ENCODE measurements around the gene KRTAP5-3.
"Not testable (repeated sequence)": the region's sequence is repeated elsewhere in the genome, so short reads cannot be mapped to it uniquely, and the experiment has no call there.

The KRTAP5-3 gene

DNA sequence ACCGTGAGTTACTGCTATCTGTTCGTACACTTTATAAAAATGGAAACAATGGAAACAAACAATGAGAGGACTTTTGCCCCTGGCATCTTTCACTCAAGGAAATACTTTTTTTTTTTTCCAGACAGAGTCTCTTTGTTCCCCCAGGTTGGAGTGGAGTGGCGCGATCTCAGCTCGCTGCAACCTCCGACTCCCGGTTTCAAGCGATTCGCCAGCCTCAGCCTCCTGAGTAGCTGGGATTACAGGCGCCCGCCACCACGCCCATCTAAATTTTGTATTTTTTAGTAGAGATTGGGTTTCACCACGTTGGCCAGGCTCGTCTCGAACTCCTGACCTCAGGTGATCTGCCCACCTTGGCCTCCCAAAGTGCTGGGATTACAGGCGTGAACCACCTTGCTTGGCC, 32.5 kb downstream of the KRTAP5-3 start:
- DNase-seq, result not testable (repeated sequence)

DNA sequence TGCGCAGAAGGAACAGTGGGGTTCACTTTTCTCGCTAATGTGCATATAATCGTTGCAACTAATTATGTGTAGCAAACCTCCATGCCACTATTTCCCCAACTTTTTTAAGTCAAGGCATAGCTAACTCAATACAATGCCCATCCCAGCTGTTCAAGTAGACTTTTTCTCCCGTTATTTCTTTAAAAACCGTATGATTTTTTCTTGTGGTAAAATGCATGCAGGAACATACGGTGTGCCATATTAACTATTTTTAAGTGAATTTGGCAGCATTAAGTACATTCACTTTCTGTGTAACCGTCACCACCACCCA, 33.4 kb downstream of the KRTAP5-3 start:
- no peak for DNase-seq

DNA sequence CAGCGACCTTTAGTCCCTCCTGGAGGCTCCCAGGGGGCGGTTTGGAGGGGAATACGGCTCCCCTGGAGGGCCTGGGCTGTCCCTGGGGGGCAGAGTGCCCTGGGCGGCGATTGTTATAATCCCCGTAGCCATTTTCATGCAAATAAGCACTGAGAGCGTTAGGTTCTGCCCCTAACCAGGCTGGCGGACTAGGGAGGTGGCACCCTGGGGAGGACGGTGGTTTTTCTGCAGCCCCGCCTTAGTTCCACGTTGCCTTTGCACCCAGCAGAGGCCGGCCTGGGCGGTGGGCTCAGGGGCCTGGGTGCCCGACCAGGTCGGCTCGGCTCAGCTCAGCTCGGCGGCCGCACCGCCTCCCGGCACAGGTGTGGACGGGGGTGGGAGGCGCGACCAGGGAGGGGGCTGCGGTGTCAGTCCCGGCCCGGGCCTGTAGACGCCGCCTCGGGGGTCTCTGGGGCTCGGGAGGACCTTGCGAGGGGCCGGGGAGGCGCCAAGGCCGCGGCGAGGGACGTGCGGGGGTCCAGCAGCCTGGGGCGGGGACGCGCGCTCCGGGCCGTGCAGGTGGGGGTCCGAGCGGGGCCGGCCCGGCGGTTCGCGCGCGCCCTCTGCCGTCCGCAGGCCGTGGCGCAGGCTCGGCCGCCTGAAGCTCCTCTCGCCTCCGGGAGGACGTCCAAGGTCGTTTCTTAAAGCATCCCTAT, 33.9 kb downstream of the KRTAP5-3 start:
- DNase-seq, result peak; percentile 45

DNA sequence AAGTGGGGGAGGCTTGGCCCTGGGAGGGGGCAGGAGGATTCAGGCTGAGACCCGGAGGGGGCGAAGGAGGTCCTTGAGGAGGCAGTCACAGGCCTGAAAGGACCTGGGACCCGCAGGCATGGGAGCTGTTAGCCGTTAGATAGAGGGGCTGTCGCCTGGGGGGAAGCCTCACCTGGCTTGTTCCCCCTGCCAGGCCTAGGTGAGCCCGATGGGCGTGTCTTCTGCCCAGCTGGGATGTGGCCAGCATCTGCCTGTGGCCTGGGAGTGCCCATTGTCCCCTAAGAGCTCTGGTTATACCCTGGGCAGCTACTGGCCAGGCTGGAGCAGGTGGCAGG, 34.4 kb downstream of the KRTAP5-3 start:
- DNase-seq, result peak; percentile 53

DNA sequence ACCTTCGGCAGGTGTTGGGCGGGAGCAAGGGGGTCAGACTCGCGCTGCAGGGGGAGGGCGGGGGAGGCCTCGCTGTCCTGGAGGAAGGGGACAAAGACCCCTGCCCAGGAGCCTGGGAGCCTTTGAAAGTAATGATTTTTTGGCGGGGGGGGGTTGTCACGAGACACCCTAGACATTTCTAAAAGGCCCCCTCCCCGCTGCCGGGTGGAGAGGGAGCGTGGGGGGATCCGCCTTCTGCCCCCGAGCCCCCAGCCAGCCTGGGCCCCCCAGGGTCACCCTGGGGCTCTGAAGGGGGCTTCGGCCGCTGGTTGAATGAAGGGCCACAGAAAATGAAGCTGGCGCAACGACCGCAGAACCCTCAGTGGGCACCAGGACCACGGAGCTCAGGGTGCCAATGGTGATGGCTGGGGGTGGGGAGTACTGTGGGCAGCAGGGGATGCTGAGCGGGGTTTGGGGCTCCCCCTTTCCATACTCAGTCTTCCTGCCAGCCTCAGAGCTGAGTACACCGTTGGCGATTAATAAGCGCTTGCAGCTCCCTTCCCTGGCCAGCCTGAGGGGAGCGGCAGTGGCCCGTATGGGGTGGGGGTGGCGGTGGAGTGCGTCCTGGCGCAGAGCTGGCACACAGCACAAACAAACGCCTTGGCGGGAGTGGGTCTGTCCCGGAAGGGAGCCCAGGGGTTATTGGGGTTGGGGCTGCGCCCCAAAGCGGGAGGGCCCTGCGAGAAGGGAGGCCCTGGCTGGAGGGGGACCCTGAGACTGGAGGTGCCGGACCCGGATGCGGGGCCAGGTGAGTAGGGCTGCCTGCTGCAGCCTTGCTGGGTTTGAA, 35.0 kb downstream of the KRTAP5-3 start:
- DNase-seq, result no peak

DNA sequence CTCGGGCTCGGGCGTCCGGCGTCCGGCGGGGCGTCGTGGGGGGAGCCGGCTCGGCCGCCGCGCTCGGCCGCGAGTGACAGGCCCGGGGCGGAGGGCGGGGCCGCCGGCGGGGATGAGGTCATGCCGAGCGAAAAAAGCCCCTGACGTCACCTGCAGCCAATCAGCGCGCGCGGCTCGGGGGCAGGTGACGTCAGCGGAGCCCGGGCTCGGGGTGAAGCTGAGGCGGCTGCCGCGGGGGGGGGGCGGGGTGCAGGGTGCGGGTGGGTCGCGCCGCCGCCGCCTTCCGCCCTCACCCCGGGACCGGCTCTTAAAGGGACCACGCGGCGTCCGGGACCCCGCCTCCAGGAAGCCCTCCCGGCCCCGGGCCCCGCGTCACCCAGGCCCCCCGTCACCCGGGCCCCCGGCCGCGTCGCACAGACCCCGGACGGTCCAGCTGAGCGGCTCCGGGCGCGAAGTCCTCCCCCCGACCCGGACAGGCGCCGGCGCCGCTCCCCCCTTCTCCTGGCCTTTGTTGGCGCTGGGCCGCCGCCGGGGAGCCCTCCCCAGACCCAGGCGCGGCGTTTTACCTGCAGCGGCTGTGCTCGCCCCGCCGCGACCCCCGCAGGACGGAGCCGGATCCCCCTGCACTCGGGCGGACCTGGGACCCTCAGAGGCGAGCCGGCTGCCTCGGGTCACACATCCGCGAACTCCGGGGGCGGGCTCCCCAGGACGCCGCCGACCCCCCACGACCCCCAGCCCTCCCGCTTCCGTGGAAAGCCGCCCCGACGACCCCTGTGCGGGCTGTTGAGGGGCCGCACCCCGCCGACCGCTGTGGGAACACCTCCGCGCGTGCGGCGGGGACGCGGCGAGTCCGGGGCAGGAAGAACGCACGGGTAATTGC, 35.8 kb downstream of the KRTAP5-3 start, which contains the start of gene DUSP8:
Gene DUSP8 (minus strand): TSS at position 75 of the 880 bp plus-strand sequence. CDS start 6,445 bp downstream, outside the sequence.
- peak; percentile 15 for DNase-seq

DNA sequence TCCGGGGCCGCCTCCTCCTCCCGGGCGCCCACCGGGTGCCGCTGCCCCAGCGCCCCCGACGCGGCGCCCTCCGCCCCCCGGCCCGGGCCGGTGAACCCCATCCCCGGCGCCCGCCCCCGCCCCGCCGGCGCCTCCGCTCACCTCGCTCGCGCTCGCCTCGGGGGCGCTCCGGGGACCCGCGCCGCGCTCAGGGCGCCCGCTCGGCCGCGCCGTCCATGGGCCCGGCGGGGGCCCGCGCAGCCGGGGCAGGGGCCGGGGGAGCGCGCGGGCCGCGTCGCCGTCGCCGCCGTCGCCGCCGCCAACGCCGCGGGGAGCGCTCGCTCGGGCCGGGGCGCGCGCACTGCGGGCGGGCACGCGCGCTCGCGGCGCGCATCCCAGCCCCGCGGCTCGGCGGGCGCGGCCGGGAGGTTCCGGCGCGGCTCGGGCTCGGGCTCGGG, 36.5 kb downstream of the KRTAP5-3 start:
- no peak for DNase-seq

DNA sequence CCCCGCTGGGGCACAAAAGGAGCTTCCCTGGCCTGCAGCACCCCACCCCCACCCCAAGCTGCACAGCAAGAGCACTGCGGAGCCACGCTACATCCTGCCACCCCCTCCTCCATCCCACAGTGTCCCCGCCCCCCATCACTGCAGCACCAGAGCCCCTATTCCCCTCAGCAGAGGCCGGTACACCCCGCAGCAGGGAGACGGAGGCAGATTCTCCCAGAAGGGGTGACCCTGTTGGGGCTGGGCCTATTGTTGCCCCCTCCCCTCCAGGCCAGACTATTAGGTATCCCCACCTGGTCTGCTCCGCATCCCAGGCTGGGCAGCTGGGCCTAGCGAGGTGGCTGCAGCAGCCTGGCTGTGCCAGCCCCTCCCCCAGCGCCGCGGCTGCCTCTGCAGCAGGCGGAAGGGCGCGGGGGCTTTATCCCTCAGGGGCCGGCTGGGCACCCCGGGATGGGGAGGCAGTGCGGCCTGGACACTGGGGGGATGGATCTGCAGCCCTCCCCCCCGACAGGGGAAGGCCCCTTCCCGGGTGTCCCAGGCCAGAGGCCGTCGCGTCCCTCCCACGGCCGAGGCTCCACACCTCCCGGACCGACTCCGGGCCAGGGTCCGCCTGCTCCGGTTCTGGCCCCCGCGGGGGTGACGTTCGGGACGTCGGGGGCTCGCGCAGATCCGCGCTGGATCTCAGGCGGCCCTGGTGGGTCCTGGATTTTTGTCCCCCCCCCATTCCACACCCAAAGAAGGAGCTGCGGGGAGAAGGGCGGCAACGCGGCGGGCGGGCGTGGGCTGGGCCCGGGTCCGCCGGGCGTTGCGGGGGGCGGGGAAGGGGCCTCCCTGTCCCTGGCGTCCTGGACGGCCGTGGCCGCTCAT, 37.1 kb downstream of the KRTAP5-3 start:
- DNase-seq, result no peak

DNA sequence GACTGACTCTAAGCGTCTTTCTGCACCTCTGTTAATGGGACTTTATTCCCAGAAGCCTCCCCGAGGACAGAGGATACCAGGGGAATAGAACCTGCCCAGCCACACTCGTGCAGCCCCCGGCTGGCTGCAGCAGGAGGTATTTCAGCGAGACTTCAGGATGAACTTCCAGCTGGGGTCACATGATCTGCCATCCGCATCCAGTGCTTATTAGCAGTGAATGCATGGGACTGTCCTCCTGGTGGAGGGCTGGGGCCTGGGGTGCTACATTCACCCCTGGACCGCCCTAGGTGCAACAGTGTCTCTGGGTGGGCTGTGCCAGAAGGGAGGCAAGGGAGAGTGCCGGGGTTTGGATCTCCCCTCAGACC, 37.8 kb downstream of the KRTAP5-3 start:
- DNase-seq, result no peak

DNA sequence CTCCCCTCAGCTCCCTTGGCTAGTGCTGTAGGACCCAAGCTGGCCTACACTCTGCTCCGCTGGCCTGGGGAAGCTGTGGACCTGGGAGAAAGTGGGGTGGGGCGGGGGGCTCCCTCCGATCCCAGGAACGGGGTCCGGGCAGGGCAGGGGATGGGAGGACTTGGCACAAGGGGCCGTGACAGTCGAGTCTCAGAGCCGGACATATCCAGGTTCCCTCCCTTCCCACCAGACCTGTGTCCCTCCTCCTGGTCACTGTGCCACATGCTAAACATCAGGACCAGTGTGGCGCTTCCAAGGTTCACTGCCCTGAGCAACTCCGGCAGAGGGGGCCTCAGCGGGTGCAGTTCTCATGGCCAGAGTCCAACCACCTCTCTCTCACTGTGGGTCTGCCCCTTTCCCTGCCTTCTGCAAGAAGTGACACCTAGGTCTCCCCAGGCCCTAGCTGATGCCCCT, 38.2 kb downstream of the KRTAP5-3 start:
- DNase-seq, result no peak

DNA sequence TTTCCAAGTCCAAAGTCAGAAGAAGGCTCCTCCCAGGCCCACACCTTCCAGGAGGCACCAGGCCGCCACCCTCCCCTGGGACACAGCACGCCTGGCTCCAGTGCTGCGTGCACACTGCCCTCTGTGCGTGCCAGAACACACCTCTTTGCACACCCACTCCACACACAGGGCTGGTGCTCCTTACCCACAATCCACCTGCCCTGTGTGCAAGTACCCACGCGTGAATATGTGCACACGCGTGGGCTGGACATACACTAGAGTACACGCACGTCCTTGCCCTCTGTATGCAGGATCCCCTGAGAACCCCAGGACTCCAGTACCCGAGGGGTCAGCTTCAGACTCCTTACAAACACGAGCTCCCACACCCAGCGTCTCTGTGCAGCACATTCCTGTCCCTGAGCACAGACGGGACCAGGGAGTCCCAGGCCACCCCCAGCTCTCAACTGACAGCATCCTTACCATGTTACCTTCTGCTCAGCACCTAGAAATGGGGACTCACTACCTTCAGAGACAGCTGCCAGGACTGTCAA, 38.9 kb downstream of the KRTAP5-3 start:
- DNase-seq, result no peak

DNA sequence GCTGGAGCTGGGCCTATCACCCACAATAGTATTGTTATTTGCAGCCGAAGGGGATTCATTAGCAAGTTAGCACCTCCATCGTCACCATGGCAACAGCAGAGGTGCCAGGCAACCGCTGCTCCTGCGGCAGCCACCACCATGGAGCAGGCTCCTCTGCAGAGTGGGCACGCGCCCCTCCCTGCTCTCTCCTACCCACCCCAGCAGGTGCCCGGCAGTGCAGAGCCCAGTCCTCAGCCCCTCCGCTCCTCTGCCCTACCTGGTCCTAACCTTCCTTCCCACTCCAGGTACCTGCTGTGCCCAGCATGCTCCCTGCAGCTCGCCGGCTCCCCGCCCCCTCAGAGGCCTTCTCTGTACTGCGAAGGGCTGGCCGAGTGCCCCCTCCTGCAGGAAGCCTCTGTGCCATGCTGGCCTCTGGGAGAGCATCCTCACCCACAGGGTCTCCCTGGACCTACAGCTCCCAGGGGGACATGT, 39.8 kb downstream of the KRTAP5-3 start:
- no peak for DNase-seq

DNA sequence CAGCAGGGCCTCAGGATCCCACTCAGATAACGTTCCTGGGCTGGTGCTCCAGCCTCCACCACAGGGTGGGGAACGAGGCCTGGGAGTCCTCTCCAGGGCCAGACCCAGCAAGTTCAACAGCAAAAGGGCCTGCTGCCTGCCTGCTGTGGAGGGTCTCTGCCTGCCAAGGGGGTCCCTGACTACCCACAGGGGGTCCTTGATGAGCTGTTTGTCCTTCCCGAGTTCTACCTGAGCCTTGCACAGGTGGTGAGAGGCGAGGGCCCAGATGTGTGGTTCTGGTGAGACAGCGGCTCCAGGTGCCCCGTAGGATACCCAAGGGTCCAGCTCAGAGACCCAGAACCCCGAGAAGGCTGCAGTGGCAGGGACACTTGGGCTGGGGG, 40.6 kb downstream of the KRTAP5-3 start:
- no peak for DNase-seq

DNA sequence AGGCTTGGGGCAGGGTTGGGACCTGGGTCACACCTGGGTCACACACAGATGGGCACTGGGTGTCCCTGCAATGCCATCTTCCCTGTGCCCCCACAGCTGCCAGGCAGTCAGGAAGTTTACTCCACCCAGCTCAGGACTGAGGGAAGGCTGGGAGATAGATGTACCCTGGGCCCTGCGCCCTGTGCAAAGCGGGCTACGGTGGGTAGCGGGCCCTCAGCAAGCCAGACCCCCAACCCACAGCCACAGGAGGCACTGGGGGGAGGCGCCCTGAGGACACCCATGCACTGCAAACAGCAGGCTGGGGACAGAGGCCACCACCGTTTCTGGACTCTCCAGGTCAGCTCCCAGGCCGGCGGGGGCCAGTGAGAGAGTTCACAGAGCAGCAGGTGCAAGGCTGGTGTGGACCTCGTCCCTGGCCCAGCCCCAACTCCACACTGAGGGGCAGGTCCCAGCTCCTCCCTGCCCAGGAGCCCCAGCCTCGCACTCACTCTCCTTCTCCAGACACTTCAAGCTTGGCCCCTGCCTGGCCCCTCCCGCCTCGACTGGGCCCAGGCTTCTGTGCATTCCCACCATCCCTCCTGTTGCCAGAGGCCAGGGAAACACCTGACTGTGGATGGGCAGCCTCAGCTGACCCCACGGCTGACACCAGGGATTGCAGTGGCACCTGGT, 41.1 kb downstream of the KRTAP5-3 start:
- no peak for DNase-seq

DNA sequence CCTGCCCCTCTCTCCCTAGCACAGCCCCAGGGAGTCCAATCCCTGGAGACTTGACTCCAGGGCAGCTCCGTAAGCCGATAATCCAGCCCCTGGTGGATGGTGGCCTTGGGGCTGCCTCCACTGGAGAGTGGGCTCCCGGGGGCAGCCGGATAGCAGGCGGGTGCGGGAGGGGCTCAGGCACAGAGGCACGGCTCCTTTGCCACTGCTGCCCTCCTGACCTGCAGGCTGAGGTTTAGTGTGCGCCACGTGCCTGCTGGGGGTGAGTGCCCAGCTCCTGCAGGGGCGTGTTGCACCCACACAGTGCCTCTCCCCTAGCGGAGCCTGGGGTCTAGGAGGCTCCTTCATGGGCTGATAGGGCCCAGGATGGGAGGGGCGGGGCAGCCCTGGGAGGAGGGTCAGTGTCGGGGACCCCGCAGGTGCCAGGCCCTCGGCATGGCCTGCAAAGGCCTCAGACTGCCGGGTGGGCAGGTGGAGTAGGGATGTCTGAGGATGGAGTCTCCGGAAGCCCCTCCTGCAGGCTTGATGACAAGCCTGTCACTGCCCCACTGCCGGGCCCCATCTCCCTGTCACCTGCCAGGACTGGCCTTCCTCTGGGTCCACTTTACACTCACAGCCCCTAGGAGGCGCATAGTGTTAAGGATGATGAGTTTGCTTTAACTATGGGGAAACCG, 41.7 kb downstream of the KRTAP5-3 start:
- DNase-seq, result no peak

DNA sequence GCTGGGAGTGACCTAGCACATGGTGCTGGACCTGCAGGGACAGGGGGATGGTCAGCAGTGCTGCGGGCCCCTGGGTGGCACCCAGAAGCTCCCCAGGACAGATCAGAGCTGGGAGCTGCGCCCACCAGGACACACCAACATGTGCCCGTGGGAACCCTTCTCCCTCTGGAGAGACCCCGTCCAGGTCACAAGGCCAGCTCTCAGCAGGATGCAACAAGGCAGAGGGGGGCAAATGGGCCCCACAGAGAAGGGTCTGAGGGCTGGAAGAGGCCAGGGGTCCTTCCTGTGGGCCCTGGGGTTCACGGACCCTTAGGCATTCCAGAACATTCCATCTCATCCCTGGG, 42.4 kb downstream of the KRTAP5-3 start:
- DNase-seq, result no peak

DNA sequence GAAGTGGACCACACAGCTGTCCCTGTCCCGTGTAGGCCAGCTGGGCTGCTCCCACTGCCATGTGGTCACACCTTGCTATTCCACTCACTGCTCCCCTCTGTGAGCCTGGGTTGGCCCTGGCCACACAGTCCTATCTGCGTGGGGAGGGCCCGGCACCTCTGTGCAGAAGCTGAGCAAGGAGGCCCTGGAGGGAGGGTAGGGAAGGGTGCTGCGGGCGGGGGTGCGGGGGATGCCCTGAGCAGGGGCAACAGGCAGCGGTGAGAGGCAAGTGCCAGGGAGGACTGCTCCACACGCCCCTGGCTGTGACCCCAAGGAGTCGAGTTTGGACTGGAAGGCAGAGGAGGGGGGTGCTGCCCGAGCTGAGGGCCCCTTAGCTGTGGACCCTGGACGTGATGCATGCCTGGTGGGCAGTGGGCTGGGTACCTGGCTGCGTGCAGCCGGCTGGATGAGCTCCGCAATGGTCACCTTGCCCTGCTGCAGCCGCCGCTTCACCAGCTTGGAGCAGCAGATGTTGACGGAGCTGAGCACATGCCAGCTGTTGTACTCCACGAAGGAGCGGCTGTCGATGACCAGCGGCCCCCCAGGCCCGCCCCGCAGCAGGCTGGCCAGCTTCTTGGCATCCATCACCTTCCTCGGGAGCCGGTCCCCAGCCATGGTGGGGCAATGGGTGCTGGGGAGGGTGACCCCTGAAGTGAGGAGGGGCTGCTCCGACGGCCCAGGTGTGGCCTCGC, 42.9 kb downstream of the KRTAP5-3 start:
- DNase-seq, result no peak

DNA sequence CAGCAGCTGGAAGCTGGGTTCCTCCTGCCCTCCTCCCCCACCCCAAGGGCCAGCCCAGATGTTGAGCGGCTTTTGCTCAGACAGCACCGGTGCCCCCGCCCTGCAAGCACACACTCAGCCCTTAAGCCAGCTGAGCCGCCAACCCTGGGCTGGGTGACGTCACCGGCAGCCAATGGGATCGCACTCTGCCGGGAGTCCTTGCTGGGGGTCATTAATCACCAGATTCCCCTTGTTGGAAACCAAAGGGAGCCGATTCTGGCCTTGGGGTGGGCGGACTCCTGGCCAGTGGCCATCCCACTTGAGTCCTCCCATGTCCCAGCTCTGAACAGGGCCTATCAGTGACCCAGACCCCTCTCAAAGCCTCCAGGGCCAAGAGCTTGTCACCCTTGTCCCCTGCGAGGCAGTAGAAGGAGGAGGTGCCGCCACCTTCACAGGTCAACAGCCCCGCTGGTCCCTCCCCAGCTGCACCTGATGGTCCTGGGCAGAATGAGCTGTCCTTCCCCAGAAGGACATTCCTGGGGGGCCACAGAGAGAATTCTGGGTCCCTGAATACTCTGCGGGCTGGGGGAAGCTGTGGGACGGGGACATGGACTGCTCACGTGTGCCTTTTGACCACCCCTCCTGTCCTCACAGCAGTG, 43.6 kb downstream of the KRTAP5-3 start:
- no peak for DNase-seq

DNA sequence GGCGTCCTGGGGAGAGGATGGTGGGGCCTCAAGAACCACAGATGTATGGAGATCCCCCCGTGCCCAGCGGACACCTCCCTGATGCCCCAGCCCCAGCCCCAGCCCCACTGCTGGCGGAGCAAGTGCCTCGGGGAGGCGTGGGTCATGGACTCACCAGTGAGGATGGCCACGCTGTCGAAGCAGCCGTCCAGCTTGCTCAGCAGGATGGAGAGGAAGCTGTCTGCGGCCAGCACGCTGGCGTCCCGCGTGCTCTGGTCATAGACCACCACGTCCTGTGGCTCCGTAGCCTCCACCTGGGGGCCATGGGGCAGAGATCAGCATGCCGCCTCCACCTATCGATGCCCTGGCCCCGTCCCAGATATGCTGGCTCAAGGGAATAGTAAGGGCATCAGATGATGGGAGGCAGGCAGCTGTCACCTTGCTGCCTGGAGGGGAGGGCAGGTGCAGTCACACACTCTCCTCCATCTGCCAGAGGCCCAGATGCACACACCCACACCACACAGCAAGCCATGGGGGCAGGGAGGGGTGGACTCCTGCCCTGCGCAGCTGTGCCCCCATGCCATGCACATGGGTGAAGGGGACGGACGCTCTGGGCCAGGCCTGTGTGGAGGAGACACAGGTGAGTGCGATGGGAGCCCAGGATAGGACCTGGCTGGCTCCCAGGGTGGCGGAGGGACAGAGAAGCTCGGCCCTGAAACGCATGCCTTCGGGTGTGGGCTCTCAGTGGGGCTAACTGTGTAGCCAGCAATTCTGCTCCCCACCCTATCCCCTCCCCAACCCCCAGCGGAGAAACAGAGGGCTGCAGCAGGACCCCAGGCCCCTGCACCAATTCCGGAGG, 44.3 kb downstream of the KRTAP5-3 start:
- no peak for DNase-seq
